Left lung (tissue), 14 donors: Measurements from ENCODE around the gene GNPNAT1. TPM values are rescaled to one million over a fixed set of nuclear protein-coding genes. Genes with fewer than 3 reads are reported as not detected.
A peak's percentile ranks its signal among the peaks of the same experiment; 100 is the strongest.

Source experiments
- ATAC-seq: fragments of 200-7000 bp; cut with Tn5 transposase; one replicate; pipeline ENCODE4 v1.9.1; 2020; ENCODE audit warnings: moderate library complexity
- DNase-seq, 4 donors: peaks; one replicate each; pipeline ENCODE4 v3.0.0-alpha.2; 2013 to 2020
- H3K27ac ChIP-seq, 2 donors: fragments of 200-600 bp; sonication (generic) in 1 of 2; one replicate each; pipeline versions ENCODE4 v1.5.0 to v1.8.0; 2020 to 2021
- H3K27me3 ChIP-seq, 2 donors: fragments of 200-600 bp; sonication (generic) in 1 of 2; one replicate each; pipeline versions ENCODE4 v1.5.0 to v1.8.0; 2020 to 2021
- H3K36me3 ChIP-seq, 2 donors: fragments of 200-600 bp; sonication (generic) in 1 of 2; one replicate each; pipeline versions ENCODE4 v1.5.0 to v1.8.0; 2020 to 2021
- H3K4me1 ChIP-seq, 2 donors: fragments of 200-600 bp; one replicate each; pipeline ENCODE4 v1.8.0; 2021
- H3K4me3 ChIP-seq, 2 donors: fragments of 200-600 bp; sonication (generic) in 1 of 2; one replicate each; pipeline versions ENCODE4 v1.5.0 to v1.8.0; 2020 to 2021; ENCODE audit warnings: mild to moderate bottlenecking in 1 of 2
- H3K9me3 ChIP-seq, 2 donors: fragments of 200-600 bp; sonication (generic) in 1 of 2; one replicate each; pipeline versions ENCODE4 v1.5.0 to v1.8.0; 2020 to 2021
- intact Hi-C, 2 donors: fragments of 100-400 bp; cut with DNase I; formaldehyde crosslinking; loops; one replicate each; pipeline versions ENCODE4 v1.11.2 to v1.14.2; 2022
- long read RNA-seq, 12 donors: library from polyadenylated mRNA in 2 of 12; unstranded in 2 of 12; transcript quantifications; one replicate each; pipeline ENCODE4 v2.0.0 and lab custom pipeline, GENCODE V29; 2019 to 2026
- polyA plus RNA-seq, 6 donors: library from polyadenylated mRNA; unstranded; fragments of 120-200 nt; gene quantifications; one replicate each; pipeline ENCODE4 v1.2.1, GENCODE V29; 2013; ENCODE audit not compliant: insufficient read length in 6 of 6
- total RNA-seq, 2 donors: library from RNA; stranded (reverse); fragmentation: NEBNext Ultra II Directional; extraction: Animal tissue kit (Norgen Biotek cat#: 25700); gene quantifications; one replicate each; pipeline ENCODE4 v1.2.1, GENCODE V29; 2021
- TF ChIP-seq, protein P1 (sequence below), 2 donors: fragments of 200-600 bp; sonication (generic) in 1 of 2; IDR thresholded peaks; one replicate each; pipeline versions ENCODE4 v1.5.0 to v1.8.0; 2021; ENCODE audit warnings: antibody characterized with exemption in 2 of 2
- donor health status: DM: no; HTN: yes; CAD: no.
- donor health status: DM: no; HTN: no; CAD: no.

The GNPNAT1 gene
- total RNA-seq (10 to 100 TPM; 19.1 to 22.3 TPM), polyA plus RNA-seq (10 to 100 TPM; 19.8 to 27.9 (median 24.6) TPM)
- long read RNA-seq, donor 1, transcript GNPNAT1-201 (6 exons, 3,860 nt): major isoform, 8 of 20 reads
- long read RNA-seq, donor 1, partial matches to known transcripts: 12 of 20 reads
- long read RNA-seq, donor 1, other reads (novel, unspliced or antisense): 0 of 20 reads
- long read RNA-seq, donor 2, transcript GNPNAT1-201 (6 exons, 3,860 nt): major isoform, 7 of 9 reads
- long read RNA-seq, donor 2, partial matches to known transcripts: 0 of 9 reads
- long read RNA-seq, donor 2, other reads (novel, unspliced or antisense): 0 of 9 reads
- long read RNA-seq, donor 3, transcript GNPNAT1-201 (6 exons, 3,860 nt): major isoform, 11 of 11 reads
- long read RNA-seq, donor 3, partial matches to known transcripts: 0 of 11 reads
- long read RNA-seq, donor 3, other reads (novel, unspliced or antisense): 0 of 11 reads
- long read RNA-seq, donor 4, partial matches to known transcripts: 0 of 8 reads
- long read RNA-seq, donor 4, other reads (novel, unspliced or antisense): 4 of 8 reads
- long read RNA-seq, donor 5, transcript GNPNAT1-201 (6 exons, 3,860 nt): major isoform, 6 of 6 reads
- long read RNA-seq, donor 5, partial matches to known transcripts: 0 of 6 reads
- long read RNA-seq, donor 5, other reads (novel, unspliced or antisense): 0 of 6 reads
- long read RNA-seq, donor 6, transcript GNPNAT1-201 (6 exons, 3,860 nt): major isoform, 5 of 5 reads
- long read RNA-seq, donor 6, partial matches to known transcripts: 0 of 5 reads
- long read RNA-seq, donor 6, other reads (novel, unspliced or antisense): 0 of 5 reads
- long read RNA-seq, donor 7, partial matches to known transcripts: 0 of 4 reads
- long read RNA-seq, donor 7, other reads (novel, unspliced or antisense): 0 of 4 reads
- long read RNA-seq, donor 8, transcript GNPNAT1-201 (6 exons, 3,860 nt): major isoform, 9 of 9 reads
- long read RNA-seq, donor 8, partial matches to known transcripts: 0 of 9 reads
- long read RNA-seq, donor 8, other reads (novel, unspliced or antisense): 0 of 9 reads
- long read RNA-seq, donor 9: 0 reads
- long read RNA-seq, donor 10, partial matches to known transcripts: 0 of 3 reads
- long read RNA-seq, donor 10, other reads (novel, unspliced or antisense): 2 of 3 reads
- long read RNA-seq, donor 11, transcript GNPNAT1-201 (6 exons, 3,860 nt): major isoform, 6 of 6 reads
- long read RNA-seq, donor 11, partial matches to known transcripts: 0 of 6 reads
- long read RNA-seq, donor 11, other reads (novel, unspliced or antisense): 0 of 6 reads
- long read RNA-seq, donor 12, transcript GNPNAT1-201 (6 exons, 3,860 nt): major isoform, 7 of 7 reads
- long read RNA-seq, donor 12, partial matches to known transcripts: 0 of 7 reads
- long read RNA-seq, donor 12, other reads (novel, unspliced or antisense): 0 of 7 reads

DNA sequence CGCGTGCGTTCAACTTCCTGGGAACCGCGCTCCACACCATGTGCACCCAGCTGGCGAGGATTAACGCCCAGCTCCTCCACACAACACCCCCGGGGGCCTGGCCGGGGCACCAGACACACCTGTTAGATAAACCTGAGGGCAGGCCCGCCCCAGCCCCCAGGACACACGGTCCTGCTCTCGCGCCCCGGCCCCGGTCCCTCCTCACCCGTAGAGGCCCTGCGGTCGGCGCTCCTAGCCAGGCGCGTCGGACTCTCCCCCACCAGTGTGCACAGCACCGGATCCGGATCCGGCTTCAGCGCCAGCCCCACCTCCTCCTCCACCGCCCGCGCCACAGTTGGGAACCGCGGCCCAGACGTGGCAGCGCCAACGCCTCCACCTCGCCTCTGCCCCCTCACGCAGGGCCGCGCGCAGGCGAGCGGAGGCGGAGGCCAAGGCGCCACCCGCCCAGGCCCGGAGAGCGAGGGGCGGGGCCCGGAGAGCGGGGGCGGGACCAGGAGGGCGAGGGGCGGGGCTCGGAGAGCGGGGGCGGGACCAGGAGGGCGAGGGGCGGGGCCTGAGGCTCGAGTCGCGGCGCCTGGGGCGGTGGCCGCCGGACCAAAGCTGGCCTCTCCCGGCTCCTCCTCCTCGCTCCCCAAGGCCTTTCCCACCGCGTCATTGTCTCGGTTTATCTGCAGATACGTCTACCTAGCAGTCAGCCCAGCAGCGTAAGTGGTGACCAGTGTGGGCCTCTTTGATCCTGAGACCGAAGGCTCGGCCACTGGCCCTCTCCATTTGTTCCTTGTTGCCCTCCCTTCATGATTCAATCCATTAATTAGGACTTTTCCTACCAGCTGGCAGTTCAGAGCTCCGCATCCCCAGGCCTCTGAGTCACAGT, at the start of gene GNPNAT1:
Gene GNPNAT1 (minus strand): TSS at position 385 of the 874 bp plus-strand sequence. CDS start 6,957 bp downstream, outside the sequence.
- peak; percentile 67 to 97 (median 86) for DNase-seq
- TF ChIP-seq, protein P1, sequence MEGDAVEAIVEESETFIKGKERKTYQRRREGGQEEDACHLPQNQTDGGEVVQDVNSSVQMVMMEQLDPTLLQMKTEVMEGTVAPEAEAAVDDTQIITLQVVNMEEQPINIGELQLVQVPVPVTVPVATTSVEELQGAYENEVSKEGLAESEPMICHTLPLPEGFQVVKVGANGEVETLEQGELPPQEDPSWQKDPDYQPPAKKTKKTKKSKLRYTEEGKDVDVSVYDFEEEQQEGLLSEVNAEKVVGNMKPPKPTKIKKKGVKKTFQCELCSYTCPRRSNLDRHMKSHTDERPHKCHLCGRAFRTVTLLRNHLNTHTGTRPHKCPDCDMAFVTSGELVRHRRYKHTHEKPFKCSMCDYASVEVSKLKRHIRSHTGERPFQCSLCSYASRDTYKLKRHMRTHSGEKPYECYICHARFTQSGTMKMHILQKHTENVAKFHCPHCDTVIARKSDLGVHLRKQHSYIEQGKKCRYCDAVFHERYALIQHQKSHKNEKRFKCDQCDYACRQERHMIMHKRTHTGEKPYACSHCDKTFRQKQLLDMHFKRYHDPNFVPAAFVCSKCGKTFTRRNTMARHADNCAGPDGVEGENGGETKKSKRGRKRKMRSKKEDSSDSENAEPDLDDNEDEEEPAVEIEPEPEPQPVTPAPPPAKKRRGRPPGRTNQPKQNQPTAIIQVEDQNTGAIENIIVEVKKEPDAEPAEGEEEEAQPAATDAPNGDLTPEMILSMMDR (IDR thresholded peaks at IDR 0.05): no peak
- intact Hi-C loops: no loop called here

DNA sequence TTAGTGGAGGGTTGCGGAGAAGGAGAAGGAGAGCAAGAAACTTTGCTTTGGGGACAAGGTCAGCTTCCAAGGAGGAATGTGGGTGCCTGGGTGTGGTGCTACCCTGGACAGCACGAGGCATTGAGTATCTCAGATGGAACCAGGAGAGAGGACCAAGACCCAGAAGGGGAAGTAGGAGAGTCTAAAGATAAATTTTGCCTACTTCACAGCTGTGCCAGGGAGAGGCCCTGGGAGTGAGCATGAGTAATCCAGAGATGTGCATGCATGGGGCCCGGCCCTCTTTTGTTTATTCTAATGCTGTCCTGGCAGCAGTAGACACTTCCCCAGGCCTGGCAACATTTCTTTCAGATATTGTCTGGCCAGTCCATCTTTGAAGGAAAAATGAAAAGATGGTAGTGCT, 49.5 kb upstream of the GNPNAT1 start:
- ATAC-seq (peak; percentile 73), DNase-seq (no peak)
- H3K9me3 ChIP-seq: no peaks in the 10 kb centered on the region
- H3K27ac ChIP-seq: no peak overlapping the region
- peaks cover 0 to 4% of the 10 kb centered on the region in 2 donors for H3K4me1 ChIP-seq
- no peaks in the 10 kb centered on the region for H3K27me3 ChIP-seq
- H3K4me3 ChIP-seq: no peak overlapping the region
- no peaks in the 10 kb centered on the region for H3K36me3 ChIP-seq
- intact Hi-C loops: no loop called here
- TF ChIP-seq, protein P1 (IDR thresholded peaks at IDR 0.05): no peak

More for the DNA sequence above, at the start of gene GNPNAT1:
- H3K4me3 ChIP-seq: peak within 1 kb of the TSS; percentile 79 to 94
- H3K27ac ChIP-seq: peak within 1 kb of the TSS; percentile 89 to 90
- H3K36me3 ChIP-seq: no peaks in the 10 kb centered on the region
- no peaks in the 10 kb centered on the region for H3K9me3 ChIP-seq
- H3K4me1 ChIP-seq: peaks cover 12 to 38% of the 10 kb centered on the region in 2 donors
- ATAC-seq: peak; percentile 97
- no peaks in the 10 kb centered on the region for H3K27me3 ChIP-seq

DNA sequence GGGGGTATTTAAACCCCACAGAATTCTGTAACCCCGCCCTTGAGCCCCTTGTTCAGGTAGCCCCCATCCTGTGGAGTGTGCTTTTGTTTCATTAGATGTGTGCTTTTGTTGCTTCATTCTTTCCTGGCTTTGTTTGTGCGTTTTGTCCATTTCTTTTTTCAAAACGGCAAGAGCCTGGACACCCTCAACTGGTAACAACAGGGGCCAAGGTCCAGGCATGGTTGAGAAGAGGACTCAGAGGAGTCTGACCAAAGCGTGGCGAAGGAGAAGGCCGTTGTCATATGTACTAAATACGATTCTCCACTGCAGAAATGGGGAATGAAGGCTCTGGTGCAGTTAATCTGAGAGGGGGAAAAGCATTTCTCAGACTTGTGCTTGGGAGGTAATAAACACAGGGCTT, 46.0 kb upstream of the GNPNAT1 start:
- Histone ChIP-seq H3K27me3 (no peaks in the 10 kb centered on the region), H3K36me3 (no peaks in the 10 kb centered on the region), H3K4me1 (no peaks in the 10 kb centered on the region), H3K27ac (no peak overlapping the region), H3K4me3 (no peak overlapping the region), H3K9me3 (no peaks in the 10 kb centered on the region)
- TF ChIP-seq, protein P1 (IDR thresholded peaks at IDR 0.05): no peak
- DNase-seq (no peak), ATAC-seq (no peak)
- intact Hi-C loops: no loop called here

DNA sequence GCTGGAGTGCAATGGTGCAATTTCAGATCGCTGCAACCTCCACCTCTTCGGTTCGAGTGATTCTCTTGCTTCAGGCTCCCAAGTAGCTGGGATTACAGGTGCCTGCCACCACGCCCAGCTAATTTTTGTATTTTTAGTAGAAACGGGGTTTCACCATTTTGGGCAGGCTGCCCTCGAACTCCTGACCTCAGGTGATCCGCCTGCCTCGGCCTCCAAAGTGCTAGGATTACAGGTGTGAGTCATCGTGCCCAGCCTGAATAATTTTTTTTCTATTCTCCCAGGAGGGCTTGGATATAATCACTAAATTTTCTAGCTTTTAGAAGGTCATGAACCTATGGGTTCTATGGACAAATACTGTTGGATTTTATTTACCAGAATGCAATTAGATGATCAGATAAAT, 44.7 kb upstream of the GNPNAT1 start:
- Histone ChIP-seq H3K4me1 (no peaks in the 10 kb centered on the region), H3K36me3 (no peaks in the 10 kb centered on the region), H3K4me3 (no peak overlapping the region), H3K27ac (no peak overlapping the region), H3K27me3 (no peaks in the 10 kb centered on the region), H3K9me3 (no peaks in the 10 kb centered on the region)
- TF ChIP-seq, protein P1 (IDR thresholded peaks at IDR 0.05): no peak
- no peak for ATAC-seq
- no peak for DNase-seq
- intact Hi-C loops: no loop called here
